ENCODE results near the gene HLCS.

Gene HLCS

GRCh38 chr21:36879827-36880226 is 86.6 kb downstream of the HLCS start:
- no peak for DNase-seq

DNA sequence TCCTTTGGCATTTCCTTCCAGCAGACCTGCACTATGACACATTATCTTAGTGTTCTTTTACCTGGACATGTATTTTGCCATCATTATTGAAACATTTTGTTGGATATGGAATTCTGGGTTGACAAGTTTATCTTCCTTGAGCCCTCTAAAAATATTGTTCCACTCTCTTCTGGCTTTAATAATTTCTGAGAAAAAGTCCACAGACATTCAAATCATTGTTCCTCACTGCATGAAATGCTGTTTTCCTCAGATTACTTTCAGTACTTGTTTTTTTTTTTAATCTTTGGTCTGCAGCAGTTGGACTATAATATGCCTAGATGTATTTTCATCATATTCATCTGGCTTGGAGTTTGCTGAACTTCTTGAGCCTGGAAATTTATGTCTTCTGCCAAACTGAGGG is 88.7 kb downstream of the HLCS start:
- DNase-seq: no peak

DNA sequence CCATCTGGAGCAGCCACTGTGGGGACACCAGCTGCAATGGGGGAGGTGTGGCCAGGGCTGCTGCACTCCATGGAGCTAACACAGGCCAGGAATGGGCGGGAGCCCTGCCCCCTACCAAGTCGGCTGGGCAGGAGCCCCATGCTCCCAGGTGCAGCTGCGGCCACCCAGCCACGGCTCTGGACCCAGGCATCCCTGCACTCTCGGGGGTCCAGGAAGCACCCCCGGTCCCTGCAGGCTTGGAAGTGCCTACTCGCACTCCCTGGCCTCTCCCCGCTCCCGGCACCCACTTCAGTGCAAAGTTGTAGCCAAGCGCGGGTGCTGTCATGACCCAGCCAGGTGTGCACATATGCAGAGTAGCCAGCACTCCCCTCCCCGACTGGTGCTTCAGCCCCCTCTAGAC is 91.8 kb downstream of the HLCS start:
- no peak for DNase-seq

GRCh38 chr21:36873513-36873912 is 93.0 kb downstream of the HLCS start:
- DNase-seq: no peak

DNA sequence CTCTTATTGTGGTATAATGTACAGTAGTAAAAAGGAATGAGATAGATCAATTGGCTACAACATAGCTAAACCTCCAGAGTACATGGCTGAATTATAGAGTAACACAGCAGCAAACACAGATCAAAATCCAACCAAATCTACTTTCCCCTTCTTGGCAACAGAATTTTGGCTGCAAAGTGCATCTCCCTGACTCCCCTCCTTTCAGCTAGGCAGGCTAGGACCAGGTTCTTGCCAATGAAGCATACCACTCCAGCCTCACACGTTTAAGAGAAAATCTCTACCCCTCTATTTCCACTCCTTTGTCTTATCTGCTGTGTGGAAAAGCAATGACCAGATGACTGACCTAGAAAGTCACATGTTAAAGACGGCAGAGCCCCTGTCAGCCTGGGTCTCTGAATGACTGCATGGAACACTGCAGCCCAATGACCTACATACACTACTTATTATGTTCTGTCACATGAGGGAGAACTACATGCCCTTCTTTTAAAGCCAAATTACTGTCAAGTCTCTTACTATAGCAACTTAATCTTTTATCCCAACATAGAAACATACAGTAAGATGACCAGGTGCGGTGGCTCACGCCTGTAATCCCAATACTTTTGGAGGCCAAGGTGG is 99.1 kb downstream of the HLCS start:
- DNase-seq: no peak

GRCh38 chr21:36866419-36866818 is 100.0 kb downstream of the HLCS start:
- DNase-seq: no peak

- DNase-seq: no peak
Measured at GRCh38 chr21:36864974-36865373, 101.5 kb downstream of the HLCS start.

DNA sequence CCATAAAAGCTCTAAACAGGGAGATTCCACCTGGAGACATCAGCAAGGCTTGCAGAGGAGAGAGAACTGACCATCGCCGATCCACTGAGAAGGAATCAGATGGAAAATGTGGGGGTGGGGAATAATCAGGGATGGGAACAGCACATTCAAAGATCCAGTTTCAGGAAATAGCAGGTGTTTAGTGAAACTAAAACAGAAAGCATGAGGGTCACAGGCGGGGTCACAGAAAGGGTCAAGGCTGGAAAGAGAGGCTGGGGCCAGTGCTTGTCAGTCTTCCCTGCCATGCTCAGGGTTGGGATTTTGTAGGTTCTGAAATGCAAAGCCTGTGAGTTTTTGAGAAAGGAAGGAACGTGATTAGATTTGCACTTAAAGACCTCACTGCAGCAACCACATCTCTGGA is 103.2 kb downstream of the HLCS start:
- no peak for DNase-seq

DNA sequence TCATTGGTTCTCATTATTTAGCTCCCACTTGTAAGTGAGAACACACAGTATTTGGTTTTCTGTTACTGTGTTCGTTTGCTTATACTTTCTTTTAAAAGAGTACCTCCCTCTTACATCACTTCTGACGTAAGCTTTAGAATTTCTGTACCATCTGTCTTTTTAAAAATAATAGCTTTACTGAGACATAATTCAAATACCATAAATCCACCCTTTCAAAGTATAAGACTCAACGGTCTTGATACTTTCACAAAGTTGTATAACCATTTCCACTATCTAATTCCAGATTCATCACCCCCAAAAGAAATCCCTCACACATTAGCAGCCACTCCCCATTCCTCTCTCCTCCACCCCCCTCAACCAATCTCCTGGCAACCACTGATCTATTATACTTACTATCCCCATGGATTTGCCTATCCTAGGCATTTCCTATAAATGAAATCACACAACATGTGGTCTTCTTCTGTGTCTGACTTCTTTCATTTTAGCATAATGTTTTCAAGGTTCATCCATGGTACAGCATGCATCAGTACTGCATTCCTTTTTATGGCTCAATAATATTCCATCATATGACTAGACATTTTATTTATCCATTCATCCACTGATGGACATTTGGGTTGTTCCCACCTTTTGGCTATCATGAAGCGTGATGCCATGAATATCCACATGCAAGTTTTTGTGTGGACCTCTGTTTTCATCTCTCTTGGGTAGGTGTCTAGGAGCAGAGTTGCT is 104.7 kb downstream of the HLCS start:
- no peak for DNase-seq

DNA sequence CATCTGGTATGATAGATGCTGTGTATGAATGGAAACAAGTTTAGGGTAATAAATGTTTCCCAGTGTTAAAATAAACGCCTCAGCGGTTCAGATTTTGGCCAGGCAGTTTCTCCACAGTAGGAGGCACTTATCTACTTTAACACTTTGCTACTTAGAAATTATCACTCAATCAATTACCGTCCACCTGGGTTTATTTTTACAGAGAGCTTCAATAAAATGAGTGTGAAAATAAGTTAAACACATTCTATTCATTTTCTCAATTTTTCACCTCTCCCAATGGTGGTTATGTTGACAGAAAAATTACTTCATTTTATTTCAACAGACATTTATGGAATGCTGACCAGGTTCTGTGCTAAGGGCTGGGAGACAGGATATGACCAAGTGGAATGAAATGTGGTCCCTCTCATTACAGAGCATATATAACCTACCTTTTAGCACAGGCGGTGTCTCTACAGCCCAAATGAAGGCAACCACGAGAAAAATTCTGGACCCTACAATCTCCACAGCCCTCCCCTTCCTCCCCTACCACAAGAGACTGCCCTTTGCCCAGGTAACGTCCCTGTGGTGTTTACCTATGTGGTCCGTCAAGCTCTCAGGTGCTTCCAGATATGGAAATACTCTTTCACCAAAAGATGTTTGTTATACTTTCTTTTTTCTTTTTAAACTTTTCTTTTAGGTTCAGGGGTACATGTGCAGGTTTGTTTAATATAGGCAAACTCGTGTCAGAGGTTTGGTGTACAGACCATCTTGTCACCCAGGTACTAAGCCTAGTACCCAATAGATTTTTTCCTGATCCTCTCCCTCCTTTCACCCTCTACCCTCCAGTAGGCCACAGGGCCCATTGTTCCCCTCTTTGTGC is 105.5 kb downstream of the HLCS start:
- DNase-seq: no peak

- peak; percentile 59 for DNase-seq
Measured at GRCh38 chr21:36859744-36860501, 106.5 kb downstream of the HLCS start.

DNA sequence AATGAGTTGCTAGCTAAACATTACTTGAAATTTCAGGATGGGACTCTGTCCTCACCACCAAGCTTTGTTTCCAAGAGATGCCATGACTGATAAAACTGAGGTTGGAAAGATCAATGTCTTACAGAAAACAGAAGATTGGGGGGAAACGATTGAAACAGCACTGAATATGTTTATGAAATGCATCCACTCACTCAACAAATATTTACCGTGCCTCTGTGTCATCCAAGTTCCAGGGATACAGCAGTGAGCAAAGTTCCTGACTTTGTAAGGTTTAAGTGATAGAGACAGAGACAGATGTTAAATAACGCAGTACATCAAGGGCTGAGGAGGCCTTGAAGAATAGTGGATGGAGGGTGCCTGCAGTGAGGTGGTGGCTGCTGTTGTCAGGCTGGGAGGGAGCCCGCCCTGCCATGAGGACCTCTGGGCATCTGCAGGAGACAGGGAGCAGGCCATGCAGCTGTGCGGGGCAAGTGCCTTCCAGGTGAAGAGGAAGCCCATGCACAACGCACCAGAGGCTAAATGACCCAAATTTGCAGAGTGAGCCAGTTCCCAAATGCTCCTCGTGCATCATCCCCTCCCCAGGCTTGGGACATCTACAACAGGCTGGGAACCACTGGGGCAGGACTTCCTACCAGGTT is 108.0 kb downstream of the HLCS start:
- DNase-seq: no peak

DNA sequence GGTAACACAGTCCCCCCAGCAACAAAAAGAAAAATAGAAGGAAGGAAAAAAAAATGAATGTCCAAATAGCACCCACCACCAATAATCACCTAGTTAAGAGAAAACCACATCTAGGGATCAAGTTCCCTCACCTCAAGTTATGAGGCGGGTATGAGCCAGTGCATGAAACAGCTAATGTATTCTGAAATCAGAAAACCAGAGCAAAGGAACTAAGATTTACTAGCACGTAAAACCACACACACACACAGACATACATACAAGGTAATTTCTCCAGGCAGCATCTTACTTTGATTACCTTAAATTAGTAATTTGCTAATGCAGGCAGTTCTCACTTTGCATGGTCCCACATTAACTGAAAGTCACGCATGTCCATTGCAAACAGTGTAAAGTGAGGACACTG is 109.8 kb downstream of the HLCS start:
- no peak for DNase-seq

DNA sequence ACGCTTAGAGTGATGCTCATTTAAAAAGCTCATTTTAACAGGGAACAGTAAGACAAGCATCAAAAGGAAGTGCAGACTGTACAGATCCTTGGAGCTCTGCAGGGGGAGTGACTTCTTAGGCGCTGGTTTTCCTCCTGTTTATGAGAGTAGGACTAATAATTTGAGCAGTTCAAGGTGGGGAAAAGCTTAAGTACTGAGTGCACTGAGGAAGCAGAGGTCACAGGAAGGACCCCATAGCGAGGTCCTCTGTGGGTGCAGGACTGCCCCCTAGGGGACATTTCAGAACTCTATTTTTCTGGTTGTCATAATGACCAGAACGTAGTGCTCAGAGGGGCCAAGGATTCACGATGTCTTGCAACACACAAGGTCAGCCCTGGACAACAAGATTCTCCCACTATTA is 112.1 kb downstream of the HLCS start:
- DNase-seq: no peak

DNA sequence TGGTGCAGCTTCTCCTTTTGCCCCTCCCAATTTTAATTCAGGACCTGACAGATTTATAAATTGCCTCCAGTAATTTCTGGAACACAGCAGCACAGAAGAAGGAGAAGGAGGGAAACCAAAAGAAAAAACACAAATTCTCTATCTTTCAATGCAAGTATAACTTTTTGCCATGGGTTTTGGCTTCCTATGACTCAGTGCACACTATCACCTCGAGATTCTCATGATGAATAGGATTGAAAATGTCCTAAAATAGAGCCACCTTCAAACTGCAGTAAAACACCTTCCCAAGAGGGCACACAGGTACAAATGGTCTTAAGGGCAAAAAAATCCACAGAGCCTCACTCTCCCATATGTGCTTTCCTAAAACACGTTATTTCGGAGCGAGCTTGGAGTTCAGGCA is 113.6 kb downstream of the HLCS start:
- no peak for DNase-seq

DNA sequence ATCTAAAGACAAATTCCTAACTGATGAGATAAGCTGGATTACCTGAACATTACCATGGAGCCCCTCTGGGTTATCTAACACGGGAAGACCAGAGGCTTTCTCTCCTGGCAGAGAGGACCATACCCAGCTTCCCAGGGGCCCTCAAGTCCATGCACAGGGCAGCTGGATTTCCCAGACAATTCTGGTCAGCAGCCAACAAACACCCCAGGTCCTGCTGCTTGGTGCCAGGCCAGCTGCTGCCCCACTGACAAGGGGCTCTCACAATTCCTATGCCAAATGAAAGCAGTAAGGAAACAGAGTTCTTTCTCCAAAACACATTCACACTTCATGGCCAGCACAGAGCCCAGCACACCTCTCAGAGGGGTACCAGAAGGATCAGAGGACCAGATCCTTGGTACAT is 114.2 kb downstream of the HLCS start:
- DNase-seq: no peak

- DNase-seq: no peak
Measured at GRCh38 chr21:36851121-36851520, 115.3 kb downstream of the HLCS start.

- DNase-seq: no peak
Measured at GRCh38 chr21:36850372-36850771, 116.1 kb downstream of the HLCS start.

DNA sequence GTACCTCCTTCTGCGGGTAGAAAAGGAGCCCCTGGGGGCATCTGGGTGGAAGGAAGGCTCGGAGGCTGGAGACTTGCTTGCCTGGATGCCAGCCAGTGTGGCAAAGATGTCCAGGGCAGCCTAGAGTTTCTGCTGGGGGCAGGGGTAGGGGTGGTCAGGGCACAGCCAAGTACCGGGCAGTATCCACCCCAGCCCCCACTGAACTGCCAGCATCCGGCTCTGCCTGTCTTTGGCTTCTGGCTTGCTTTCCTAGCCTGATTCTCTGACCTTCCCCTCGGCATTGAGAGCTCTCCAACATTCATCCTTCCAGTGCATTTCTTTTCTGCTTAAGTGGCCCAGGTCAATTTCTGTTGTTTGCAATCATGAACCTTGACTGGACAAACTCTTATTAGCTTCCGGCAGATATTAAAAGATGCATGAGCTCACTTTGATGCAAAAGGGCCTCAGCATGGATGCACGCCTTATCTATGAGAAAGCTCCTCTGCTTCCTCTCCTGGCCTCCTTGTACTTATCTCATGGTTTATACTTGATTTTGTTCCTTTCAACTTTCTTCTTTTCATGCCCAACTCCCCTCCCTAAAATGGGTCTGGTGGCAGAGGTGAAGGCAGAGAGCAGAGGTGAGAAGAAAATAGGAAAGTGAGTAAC is 116.9 kb downstream of the HLCS start:
- no peak for DNase-seq

DNA sequence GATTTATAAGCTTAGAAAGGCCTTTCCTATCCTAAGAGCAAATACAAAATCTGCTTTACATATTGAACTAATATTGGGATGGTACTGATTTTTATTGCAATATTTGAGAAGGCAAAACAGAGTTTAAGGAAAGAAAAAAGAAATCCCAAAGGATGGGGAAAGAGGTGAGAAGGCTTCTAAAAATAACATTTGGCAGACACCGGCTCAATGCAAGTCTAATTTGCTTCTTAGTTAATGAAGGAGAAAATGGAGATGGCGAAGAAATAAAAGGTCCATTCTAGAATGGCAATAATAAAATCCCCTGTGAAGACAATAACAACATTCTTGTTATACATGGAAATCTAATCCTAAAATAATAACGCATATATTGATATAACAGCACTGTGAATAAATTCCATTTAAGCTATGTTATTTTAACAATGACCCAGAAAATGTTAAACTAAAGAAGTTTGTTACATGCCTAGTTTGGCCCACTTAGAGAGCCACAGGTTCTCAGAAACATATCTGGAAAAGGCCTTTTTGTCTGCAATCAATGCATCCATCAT is 117.7 kb downstream of the HLCS start:
- no peak for DNase-seq

- DNase-seq: no peak
Measured at GRCh38 chr21:36847189-36847588, 119.3 kb downstream of the HLCS start.

DNA sequence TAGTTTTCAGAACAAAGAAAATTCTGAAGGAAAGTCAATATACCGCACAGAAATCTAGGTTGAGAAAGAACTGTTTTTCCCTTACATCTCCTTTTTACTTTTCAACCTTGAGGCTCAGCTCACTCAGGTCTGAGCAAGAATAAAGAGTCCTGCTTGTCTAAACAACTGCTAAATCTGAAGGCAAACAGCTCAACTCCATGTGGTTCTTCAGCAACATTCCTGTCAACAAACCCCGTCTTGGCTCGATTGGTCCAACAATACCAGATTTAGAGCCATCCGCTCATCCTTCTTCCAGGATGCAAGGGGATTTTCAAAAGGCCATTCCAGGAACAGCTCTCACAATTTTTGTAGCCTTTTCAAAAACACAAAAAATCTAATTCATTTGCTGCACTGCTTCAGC is 119.8 kb downstream of the HLCS start:
- DNase-seq: no peak

All from activated CD8-positive, alpha-beta memory T cell treated with anti-CD3 and anti-CD28 coated beads, Interleukin-2, amount 50 U/mL, for 48 hours (primary cell).